LNCaP clone FGC (cell line): ENCODE data around the gene ARHGAP15.

Experiments used
- DNase-seq: peaks from one replicate; pipeline ENCODE4 v3.0.0-alpha.2; 2011; ENCODE audit warnings: low read depth
- H3K4me3 ChIP-seq: 2 replicates; pipeline ENCODE4 v1.5.1; 2011; ENCODE audit warnings: mild to moderate bottlenecking, low read depth, low read length, control low read depth
- TF ChIP-seq, protein P1 (sequence below): IDR thresholded peaks from 2 replicates; pipeline ENCODE4 v1.5.1; 2012; ENCODE audit warnings: mild to moderate bottlenecking; ENCODE audit not compliant: control insufficient read depth, insufficient read depth; ENCODE audit errors: extremely low read depth

Gene ARHGAP15

DNA sequence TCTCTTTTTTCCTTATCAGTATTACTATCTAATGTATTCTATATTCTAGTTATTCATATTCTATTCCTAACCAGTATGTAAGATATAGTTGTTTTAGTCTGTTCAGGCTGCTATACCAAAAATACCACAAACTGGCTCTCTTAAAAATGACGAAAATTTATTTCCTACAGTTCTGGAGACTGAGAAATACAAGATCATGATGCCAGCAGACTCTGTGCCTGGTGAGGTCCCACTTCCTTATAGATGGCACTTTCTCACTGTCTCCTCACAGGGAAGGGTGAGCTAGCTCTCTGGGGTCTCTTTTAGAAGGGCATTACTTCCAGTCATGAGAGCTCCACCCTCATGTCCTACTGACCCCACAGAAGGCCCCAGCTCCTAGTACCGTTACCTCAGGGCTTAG is 4.8 kb upstream of the ARHGAP15 start:
- no peak for DNase-seq
- H3K4me3 ChIP-seq: no peak overlapping the region
- TF ChIP-seq, protein P1, sequence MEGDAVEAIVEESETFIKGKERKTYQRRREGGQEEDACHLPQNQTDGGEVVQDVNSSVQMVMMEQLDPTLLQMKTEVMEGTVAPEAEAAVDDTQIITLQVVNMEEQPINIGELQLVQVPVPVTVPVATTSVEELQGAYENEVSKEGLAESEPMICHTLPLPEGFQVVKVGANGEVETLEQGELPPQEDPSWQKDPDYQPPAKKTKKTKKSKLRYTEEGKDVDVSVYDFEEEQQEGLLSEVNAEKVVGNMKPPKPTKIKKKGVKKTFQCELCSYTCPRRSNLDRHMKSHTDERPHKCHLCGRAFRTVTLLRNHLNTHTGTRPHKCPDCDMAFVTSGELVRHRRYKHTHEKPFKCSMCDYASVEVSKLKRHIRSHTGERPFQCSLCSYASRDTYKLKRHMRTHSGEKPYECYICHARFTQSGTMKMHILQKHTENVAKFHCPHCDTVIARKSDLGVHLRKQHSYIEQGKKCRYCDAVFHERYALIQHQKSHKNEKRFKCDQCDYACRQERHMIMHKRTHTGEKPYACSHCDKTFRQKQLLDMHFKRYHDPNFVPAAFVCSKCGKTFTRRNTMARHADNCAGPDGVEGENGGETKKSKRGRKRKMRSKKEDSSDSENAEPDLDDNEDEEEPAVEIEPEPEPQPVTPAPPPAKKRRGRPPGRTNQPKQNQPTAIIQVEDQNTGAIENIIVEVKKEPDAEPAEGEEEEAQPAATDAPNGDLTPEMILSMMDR: no peak

- DNase-seq: peak; percentile 52
- H3K4me3 ChIP-seq: no peak overlapping the region
- TF ChIP-seq, protein P1: no peak
Measured at GRCh38 chr2:143125717-143126116, 3.5 kb upstream of the ARHGAP15 start.

DNA sequence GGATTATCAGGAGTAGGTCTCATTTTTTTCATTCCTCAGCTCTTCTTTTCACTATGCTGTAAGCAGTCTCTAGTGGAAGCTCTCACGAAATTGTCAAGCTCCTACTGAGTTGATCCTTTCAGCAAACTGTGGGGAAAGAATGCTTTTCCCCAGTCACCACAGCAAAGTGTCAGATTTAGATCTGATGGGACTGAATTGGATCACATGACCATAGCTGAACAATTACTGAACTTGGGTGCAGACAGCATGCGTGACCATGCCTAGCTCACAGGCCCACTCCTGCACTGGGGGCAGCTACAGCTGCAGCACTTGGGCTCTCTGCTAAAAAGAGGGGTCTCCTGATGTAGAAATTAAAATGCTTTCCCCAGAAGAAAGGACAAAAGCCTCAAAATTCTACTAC is 3.1 kb downstream of the ARHGAP15 start:
- no peak overlapping the region for H3K4me3 ChIP-seq
- no peak for DNase-seq
- TF ChIP-seq, protein P1: no peak

DNA sequence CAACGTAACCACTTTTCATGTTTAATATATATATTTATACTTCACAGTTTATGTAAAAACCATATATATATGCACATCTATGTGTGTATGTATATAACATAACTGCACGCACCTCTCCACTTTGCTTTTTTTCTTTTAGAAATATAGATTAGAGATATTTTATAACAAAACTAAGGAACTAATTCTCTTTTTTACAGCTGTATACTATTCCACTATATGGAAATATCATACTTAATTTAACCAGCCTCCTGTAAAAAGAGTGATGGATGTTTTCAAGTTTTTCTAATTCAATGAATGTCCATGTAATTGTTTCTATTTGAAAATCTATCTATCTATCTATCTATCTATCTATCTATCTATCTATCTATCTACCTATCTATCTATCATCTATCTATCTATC is 4.6 kb downstream of the ARHGAP15 start:
- no peak overlapping the region for H3K4me3 ChIP-seq
- TF ChIP-seq, protein P1: no peak
- no peak for DNase-seq

GRCh38 chr2:143138292-143138691 is 9.1 kb downstream of the ARHGAP15 start:
- no peak for DNase-seq
- H3K4me3 ChIP-seq: no peak overlapping the region
- TF ChIP-seq, protein P1: no peak

GRCh38 chr2:143139835-143140393 is 10.7 kb downstream of the ARHGAP15 start:
- DNase-seq: no peak
- H3K4me3 ChIP-seq: no peak overlapping the region
- TF ChIP-seq, protein P1: no peak

DNA sequence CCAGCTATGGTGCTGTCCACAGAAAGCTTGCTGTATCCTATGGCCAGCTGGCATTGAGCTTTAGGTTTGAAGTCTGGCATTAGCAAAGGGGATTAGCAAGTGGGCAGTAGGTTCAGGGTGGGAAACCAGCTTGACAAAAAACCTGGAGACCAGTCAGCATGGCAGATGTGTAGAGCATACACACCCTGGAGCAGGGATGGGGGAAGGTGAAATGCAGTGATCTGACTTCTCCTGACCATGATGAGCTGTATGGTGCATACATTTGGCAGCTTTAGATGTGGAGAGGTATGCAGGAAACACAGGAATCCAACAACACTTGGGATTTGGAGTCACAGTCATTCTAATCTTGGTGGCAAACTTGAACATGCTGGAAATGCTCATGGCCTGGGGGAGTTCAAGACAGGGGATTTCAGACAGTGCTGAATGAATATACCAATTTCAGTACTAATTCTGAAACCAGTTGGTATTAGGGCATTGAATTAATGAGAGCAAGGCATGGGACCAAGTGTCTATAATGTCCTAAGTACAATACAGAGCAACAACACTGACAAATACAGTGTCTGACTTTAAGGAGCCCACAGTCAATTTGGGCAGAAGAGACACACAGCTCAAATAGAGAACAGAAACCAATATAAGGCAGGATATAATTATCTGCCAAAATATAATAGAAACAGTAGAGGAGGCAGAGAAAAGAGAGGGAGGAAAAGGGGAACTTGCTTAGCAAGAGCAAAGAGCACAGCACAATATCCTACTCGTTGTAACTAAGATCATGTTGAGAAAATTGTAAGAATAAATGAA is 11.8 kb downstream of the ARHGAP15 start:
- TF ChIP-seq, protein P1: no peak
- H3K4me3 ChIP-seq: no peak overlapping the region
- DNase-seq: no peak
